Fibroblast of the conjunctiva (primary cell): ENCODE results near the gene DDX39A.
A peak's percentile ranks its signal among the peaks of the same experiment; 100 is the strongest.
"Not testable (repeated sequence)": the region's sequence is repeated elsewhere in the genome, so short reads cannot be mapped to it uniquely, and the experiment has no call there.

ENCODE experiments used
- DNase-seq: peaks from one replicate; pipeline ENCODE4 v3.0.0-alpha.2; 2010; ENCODE audit warnings: low read depth

DDX39A gene

GRCh38 chr19:14408491-14409145, 10.5 kb downstream of the DDX39A start:
- no peak for DNase-seq

- no peak for DNase-seq
These were observed 11.3 kb downstream of the DDX39A start for GRCh38 chr19:14407605-14408484.

- DNase-seq = no peak
These were observed 12.3 kb downstream of the DDX39A start for GRCh38 chr19:14406645-14407401.

- peak; percentile 86 for DNase-seq
These were observed 13.1 kb downstream of the DDX39A start for GRCh38 chr19:14405758-14406644.

DNA sequence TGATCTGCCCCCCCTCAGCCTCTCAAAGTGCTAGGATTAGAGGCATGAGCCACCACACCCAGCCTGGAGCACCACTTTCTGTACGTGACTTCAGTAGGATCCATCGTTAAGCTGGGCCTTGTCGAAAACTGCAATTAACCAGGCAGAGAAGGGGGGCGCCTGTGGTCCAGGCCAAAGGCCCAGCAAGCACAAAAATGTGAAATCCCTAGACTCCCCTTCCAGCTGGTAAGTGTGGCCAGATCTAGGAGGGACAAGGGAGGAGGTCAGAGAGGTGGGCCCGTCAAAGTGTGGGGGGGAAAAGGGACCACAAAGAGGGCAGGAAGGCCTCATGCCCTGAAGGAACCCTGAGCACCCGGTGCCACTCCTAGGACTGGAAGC, 13.8 kb downstream of the DDX39A start:
- no peak for DNase-seq

- DNase-seq = no peak
These were observed 14.8 kb downstream of the DDX39A start for GRCh38 chr19:14404312-14404711.

DNA sequence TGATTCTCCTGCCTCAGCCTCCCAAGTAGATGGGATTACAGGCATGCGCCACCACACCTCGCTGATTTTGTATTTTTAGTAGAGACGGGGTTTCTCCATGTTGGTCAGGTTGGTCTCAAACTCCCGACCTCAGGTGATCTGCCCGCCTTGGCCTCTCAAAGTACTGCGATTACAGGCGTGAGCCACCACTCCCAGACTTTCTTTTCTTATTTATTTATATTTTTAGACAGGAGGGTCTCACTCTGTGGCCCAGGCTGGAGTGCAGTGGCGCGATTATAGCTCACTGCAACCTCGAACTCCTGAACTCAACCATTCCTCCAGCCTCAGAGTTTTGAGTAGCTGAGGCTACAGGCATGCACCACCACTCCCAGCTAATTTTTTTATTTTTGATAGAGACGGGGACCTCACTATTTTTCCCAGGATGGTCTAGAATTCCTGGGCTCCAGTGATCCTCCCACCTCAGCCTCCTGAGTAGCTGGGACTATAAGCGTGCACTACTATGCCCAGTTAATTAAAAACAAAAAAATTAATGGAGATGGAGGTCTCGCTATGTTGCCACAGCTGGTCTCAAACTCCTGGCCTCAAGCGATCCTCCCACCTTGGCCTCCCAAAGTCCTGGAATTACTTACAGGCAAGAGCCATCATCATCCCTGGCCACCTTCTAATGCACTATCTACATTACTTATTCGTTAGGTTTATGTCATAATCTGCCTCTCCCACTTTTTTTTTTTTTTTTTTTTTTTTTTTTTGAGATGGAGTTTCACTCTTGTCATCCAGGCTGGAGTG, 15.8 kb downstream of the DDX39A start:
- not testable (repeated sequence) for DNase-seq

- peak; percentile 84 for DNase-seq
These were observed 16.6 kb downstream of the DDX39A start for GRCh38 chr19:14402332-14403144.

GRCh38 chr19:14401468-14402195, 17.5 kb downstream of the DDX39A start:
- no peak for DNase-seq

DNA sequence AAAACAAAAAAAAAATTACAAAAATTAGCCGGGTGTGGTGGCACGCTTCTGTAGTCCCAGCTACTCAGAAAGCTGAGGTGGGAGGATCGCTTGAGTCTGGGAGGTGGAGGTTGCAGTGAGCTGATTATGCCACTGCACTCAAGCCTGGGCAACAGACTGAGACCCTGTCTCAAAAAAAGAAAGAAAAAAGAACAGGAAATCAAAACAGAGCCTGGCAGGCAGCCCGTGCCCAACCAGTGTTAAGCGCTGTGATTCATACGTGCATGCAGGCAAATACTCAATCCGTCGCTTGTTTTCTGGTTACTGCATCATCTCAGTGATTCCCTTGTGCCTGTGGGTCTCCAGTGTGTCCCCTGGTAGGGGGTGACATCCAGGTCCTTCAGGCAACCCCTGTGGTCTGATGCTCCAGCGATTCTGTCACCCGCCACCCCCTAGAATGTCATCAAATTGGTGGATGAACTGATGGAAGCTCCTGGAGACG, 18.1 kb downstream of the DDX39A start:
- DNase-seq = no peak

GRCh38 chr19:14397168-14397567, 22.0 kb downstream of the DDX39A start:
- DNase-seq = not testable (repeated sequence)

DNA sequence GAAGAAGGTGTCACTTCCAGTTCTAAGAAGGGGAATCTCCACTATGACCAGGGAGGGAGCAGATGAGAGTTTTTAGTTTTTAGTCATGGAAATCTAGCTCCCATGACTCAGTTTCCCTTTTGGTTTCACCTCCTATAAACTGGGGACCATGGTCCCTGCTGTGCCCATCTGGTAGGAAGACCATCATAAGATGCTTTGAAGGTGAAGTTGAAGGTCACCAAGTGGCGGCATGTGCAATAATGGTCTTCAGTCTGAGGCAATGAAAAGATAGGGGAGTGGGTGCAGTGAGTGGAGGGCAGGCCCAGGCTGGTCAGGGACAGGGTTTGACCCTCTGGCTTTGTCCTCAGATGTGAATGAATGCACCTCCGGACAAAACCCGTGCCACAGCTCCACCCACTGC, 22.4 kb downstream of the DDX39A start:
- DNase-seq = not testable (repeated sequence)

DNA sequence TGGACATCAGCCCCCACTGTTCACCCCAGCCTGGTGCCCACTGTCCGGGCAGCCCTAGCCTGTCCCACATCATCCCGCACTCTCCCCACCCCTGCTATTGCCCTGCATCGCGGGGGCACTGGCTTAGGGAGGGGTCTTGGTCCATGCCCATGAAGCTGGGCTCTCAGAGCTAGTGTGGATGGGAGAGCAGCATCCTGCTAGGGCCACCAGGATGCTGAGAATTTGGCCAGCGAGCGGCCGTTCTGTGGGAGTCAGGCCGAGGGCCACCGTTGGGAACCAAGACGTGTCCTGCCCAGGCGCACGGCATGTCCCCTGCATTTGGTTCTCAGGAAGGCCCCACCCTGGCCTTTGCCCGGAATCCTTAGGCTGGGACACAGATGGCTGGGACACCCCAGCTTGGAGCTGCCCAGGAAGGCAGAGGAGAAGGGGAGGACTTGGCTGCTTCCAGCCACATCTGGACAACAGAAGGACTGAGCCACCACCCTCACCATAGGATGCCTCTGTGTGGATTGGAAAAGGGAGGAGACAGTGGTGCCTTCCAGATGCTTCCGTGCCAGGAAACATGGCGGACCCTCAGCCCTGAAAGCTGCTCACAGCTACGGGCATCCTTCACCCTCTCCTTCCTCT, 23.3 kb downstream of the DDX39A start:
- no peak for DNase-seq

GRCh38 chr19:14395262-14395661, 23.9 kb downstream of the DDX39A start:
- DNase-seq = no peak

GRCh38 chr19:14394167-14394566, 25.0 kb downstream of the DDX39A start:
- no peak for DNase-seq

DNA sequence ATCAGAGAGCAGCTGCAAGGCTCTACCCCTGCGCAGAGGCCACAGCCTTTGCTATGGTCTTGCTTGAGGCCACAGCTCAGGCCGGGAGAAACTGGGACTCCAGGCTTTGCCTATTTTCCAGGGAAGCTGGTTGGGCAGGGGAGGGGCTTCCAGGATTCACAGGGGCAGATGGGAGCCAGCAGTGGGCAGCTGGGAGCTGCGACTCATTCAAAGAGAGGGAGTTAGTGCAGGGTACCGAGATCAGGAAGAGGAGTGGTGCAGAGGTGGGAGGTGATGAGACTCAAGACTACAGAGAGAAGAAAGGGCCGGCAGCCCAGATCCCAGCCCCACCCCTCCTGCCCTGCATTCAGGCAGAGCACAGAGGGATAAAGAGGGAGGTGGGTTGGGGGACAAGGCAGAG, 25.8 kb downstream of the DDX39A start:
- DNase-seq = no peak

GRCh38 chr19:14391156-14391821, 27.9 kb downstream of the DDX39A start:
- no peak for DNase-seq

DNA sequence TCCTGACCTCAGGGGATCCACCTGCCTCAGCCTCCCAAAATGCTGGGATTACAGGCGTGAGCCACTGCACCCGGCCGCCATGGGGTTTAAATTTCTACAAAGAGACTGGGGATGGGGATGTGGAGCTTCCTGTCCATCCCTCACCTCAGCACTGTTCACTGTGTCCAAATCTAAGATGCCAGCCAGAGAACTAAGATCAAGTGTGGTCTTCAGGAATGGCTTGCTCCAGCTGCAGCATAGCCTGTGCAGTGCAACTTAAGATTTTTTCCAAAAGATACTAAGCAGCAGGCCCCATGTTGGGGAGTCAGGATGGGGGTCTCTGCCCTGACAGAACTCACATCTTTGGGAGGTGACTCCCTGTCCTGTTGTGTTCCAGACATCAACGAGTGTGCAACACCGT, 28.6 kb downstream of the DDX39A start:
- DNase-seq = no peak
